ENCODE data around the gene CGB3.
"Not testable (repeated sequence)": the region's sequence is repeated elsewhere in the genome, so short reads cannot be mapped to it uniquely, and the experiment has no call there.

The CGB3 gene

DNA sequence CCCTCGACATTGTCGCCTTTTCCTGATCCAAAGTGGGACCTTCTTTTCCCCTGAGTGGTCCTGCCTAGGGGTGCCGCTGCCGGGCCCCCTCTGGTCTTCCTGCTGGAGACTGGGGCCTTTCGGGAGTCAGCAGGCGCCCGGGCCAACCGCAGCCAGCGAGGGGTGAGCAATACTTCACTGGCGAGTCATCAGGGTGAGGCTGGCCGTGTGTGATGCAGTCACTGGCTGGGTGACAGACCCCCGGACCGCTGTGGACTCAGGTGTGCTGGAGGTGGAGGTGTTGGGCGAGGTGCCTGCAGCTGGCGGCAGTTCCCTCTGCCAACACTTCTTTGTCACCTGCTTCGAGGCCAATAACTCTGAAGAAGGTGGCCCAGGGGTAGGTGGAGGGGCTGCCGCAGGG, 18.0 kb upstream of the CGB3 start:
- no peak for DNase-seq

DNA sequence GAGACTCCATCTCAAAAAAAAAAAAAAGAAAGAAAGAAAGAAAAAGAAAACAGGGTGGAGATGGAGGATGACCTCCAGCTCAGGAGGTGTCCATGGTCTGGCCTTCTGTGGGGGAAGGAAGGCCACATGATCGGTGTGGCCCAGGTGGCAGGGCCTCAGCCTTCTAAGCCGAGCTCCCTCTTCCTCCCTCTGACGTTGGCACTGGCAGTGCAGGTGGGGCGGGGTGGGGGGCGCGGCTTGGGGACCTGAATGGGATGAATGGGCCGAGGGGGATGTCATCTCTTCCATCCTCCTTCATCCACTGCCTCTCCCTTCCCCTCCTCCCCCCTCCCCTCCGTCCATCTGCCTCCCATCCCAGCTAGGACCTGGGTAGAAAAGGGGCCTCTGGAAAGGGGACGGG, 15.6 kb upstream of the CGB3 start:
- not testable (repeated sequence) for DNase-seq

DNA sequence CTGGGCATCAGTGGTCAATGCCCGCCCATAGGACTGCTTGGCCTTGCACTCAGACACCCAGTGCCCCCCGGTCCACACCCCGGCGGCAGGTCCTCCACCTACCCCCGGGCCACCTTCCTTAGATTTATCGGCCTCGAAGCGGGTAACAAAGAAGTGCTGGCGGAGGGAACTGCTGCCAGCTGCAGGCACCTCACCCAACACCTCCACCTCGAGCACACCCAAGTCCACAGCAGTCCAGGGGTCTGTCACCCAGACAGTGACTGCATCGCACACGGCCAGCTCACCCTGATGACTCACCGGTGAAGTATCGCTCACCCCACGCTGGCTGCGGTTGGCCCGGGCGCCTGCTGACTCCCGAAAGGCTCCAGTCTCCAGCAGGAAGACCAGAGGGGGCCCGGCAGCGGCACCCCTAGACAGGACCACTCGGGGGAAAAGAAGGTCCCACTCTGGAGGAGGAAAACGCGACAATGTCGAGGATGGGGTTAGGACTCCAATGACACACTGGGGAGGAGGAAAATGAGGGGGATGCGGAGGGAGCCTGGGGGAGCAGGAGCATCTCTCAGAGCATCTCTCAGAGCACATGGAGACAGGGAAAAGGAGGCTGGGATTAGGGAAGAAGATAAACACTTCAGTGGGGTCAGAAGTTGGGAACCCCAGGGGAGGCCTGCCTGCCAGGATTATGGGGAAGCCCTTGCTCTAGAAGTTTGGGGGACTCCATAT, 14.6 kb upstream of the CGB3 start:
- DNase-seq, result not testable (repeated sequence)

DNA sequence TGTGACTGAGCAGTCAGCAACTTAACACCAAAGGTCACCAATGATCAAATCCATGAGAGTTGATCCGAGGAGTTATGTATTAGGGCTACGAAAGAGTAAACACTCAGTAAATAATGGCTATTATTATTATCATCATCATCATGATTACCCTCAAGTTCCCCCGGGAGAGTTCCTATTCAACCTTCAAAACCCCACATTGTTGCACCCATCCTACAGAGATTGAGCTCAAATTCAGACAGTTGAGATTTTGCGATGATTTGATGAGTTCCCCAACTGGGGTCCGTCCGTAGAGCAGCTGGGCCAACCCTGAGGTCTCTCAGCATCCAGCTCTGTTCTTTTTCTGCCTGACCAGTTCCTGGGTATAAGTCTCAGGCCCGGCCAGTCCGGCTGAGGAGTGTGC, 14.0 kb upstream of the CGB3 start:
- DNase-seq, result not testable (repeated sequence)

DNA sequence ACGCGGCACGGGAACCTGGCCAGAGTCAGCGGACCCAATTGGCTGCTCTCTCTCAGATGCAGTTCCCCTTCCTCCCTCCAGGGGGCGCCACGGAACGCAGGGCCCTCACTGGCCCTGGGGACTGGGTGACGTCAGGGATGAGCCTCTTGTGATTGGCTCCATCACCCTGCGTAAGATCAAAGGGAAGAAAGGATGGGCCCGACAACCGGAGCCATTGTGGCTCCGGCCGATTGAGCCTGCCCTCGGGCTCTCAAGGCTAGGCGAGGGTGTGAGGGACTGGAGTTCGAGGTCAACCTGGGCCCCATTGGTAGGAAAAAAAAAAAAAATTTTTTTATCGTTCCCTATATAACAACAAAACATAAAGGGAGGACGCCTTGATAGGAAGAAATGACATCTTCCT, 12.7 kb upstream of the CGB3 start, which contains the start of gene CGB1:
Gene CGB1, minus strand, starts transcription at position 81 of the 400 bp plus-strand sequence. CDS start 184 bp downstream, outside the sequence.
- not testable (repeated sequence) for DNase-seq

DNA sequence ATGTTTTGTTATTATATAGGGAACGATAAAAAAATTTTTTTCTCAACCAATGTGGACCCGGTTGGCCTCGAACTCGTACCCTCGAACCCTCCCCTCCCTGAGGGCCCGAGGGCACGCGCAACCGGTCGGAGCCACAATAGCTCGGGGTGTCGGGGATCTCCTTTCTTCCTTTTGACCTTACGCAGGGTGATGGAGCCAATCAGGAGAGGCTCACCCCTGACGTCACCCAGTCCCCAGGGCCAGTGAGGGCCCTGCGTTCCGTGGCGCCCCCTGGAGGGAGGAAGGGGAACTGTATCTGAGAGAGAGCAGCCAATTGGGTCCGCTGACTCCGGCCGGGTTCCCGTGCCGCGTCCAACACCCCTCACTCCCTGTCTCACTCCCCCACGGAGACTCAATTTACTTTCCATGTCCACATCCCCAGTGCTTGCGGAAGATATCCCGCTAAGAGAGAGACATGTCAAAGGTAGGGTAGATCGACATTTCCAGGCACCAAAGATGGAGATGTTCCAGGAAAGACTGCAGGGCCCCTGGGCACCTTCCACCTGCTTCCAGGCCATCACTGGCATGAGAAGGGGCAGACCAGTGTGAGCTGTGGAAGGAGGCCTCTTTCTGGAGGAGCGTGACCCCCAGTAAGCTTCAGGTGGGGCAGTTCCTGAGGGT, 7.6 kb upstream of the CGB3 start, which contains the start of gene CGB2:
Gene CGB2, plus strand, starts transcription at position 249 of the 660 bp plus-strand sequence. Its CDS starts 206 bp downstream, at position 455.
- not testable (repeated sequence) for DNase-seq

DNA sequence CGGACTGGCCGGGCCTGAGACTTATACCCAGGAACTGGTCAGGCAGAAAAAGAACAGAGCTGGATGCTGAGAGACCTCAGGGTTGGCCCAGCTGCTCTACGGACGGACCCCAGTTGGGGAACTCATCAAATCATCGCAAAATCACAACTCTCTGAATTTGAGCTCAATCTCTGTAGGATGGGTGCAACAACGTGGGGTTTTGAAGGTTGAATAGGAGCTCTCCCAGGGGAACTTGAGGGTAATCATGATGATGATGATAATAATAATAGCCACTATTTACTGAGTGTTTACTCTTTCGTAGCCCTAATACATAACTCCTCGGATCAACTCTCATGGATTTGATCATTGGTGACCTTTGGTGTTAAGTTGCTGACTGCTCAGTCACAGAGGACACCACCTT, 6.2 kb upstream of the CGB3 start:
- not testable (repeated sequence) for DNase-seq

DNA sequence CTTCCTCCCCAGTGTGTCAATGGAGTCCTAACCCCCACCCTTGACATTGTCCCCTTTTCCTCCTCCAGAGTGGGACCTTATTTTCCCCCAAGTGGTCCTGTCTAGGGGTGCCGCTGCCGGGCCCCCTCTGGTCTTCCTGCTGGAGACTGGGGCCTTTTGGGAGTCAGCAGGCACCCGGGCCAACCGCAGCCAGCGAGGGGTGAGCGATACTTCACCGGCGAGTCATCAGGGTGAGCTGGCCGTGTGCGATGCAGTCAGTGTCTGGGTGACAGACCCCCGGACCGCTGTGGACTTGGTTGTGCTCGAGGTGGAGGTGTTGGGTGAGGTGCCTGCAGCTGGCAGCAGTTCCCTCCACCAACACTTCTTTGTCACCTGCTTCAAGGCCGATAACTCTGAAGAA, 5.6 kb upstream of the CGB3 start:
- not testable (repeated sequence) for DNase-seq

DNA sequence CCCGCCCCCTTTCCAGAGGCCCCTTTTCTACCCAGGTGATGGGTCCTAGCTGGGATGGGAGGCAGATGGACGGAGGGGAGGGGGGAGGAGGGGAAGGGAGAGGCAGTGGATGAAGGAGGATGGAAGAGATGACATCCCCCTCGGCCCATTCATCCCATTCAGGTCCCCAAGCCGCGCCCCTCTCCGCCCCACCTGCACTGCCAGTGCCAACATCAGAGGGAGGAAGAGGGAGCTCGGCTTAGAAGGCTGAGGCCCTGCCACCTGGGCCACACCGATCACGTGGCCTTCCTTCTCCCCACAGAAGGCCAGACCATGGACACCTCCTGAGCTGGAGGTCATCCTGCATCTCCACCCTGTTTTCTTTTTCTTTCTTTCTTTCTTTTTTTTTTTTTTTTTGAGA, 4.6 kb upstream of the CGB3 start:
- not testable (repeated sequence) for DNase-seq

DNA sequence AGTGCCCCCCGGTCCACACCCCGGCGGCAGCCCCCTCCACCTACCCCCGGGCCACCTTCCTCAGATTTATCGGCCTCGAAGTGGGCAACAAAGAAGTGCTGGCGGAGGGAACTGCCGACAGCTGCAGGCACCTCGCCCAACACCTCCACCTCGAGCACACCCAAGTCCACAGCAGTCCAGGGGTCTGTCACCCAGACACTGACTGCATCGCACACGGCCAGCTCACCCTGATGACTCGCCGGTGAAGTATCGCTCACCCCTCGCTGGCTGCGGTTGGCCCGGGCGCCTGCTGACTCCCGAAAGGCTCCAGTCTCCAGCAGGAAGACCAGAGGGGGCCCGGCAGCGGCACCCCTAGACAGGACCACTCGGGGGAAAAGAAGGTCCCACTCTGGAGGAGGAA, 1.5 kb upstream of the CGB3 start:
- DNase-seq, result not testable (repeated sequence)

DNA sequence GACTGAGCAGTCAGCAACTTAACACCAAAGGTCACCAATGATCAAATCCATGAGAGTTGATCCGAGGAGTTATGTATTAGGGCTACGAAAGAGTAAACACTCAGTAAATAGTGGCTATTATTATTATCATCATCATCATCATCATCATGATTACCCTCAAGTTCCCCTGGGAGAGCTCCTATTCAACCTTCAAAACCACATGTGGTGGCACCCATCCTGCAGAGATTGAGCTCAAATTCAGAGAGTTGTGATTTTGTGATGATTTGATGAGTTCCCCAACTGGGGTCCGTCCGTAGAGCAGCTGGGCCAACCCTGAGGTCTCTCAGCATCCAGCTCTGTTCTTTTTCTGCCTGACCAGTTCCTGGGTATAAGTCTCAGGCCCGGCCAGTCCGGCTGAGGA, 955 bp upstream of the CGB3 start:
- not testable (repeated sequence) for DNase-seq

DNA sequence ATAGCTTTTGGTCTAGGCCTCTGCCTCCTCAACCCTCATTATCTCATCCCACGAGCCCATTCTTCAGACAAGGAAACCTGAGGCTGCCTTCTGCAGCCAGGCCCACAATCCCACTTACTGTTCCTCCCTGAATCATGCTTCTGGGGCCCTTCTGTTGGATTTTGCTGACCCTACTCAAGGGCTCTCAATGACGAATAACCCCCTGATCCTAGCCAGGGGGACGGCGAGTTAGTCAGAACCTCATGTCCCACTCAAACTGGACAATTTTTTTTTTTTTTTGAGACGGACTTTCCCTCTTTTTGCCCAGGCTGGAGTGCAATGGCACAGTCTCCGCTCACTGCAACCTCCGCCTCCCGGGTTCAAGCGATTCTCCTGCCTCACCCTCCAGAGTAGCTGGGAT, 2.0 kb downstream of the CGB3 start:
- DNase-seq, result no peak

DNA sequence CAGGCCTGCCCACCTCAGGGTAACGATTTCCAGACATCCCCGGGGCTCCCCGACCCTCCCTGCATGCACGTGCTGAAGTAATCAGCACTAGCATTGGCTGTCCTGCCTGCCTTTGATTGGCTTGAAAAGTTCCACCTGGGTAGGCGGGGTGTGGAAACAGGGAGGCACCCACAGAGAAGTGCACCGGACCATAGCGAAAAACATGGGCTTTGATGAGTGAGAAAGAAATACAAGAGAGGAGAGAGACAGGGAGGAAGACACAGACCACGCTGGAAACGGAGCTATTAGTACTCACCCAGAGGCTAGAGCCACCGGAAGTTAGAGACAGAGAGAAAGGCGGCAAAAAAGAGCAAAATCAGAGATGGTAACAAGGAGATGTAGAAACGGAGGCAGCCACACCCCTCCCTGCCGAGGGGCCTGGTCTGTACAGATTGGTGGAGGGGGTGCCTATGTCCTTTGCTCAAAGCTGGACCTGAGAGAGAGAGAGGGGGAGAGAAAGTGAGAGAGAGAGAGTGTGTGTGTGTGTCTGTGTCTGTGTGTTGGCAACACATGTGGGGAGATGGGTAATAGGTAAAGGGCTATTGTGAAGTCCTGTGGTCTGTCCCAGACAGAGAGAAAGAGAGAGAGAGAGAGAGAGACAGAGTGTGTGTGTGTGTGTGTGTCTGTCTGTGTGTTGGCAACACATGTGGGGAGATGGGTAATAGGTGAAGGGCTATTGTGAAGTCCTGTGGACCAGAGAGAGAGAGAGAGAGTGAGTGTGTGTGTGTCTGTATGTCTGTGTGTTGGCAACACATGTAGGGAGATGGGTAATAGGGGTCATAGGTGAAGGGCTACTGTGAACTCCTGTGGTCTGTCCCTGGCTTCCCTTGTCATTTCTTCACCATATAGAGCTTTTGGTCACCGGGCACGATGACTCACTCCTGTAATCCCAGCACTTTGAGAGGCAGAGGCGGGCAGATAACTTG, 2.9 kb downstream of the CGB3 start:
- DNase-seq, result no peak

DNA sequence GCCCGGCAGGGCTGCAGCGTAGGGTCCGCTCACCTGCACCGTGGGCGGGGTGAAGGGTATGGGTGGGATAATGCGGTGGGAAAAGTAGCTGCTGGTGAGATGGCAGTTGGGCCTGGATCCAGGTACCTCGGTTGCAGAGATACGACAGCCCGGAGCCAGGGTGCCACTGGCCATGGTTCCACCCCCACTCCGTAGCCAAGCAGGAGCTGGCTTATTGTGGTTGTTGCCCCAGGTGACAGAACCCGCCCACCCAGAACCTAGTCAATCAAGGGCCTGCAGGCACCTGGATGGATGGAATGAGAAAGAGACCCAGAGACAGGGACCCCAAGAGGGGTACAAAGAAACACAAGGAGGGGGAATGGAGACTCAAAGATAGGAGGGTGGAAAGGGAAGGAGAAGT, 3.8 kb downstream of the CGB3 start:
- no peak for DNase-seq

DNA sequence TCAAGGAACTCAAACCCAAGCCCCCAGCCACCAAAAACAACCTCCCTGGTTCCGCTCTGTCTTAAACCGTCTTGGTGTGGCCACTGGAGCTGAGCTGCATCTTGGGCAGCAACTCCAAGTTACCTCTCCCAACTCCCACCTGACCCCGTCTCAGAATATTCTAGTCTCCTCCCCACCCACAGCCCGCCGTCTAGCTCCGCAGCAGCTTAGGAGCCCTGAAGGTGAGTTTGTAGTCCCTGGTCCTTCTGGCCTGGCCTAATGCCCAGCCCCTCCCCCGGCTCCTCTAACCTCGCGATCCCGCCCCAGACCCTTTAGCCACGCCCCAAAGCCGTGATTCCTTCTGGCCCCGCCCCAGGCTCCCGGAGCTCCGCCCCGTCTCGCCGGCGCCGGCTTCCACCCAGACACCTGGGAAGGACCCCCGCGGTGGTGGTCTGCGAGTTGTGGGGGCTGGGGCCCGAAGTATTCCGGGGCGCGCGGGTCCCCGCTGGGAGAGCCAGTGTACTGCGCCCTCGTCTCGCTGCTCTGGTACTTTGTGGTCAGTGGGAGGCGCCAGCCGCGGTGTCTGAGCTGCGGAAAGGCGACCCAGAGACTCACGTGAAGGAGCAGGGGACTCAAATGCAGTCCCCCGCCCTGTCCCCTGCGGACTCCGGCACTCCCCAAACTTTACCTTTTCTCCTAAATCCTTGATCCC, 4.7 kb downstream of the CGB3 start:
- no peak for DNase-seq

DNA sequence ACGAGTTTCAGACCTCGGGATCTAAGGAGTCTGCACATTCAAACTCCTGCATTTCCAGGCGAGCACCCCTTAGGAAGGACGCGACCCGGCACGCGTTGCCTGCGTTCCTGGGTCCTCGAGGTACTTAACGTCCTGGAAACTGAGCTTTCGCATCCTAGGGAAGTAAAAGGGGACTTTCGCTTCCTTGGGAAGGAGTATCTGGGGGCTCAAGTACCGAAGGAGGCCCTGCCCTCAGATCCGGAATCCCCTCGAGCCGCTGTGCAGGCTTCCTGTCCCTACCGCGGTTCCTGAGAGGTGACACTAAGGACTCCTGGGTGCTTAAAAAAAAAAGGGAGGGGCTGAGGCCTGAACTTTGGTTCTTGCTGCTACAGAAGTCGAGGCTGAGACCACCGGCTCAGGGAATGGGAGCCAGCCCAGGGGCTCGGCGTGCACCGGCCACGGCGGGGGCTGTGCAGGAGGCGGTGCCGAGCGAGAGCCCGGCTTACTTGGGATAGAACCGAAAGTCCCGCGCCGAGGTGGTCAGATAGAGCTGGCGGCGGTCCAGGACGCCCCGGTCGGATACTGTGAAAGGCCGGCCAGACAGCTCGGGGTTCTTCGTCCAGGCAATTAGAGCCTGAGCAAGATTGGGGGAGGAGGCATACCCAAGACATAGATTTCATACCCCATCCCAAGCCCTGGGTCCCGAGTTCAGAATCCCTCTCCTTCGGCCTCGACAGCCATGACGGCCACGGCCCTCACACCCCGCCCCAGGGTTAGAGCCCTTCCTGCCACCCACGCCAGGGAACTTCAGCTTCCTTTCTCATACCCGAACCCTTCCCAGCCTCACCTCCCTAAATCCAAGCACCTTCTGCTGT, 5.5 kb downstream of the CGB3 start:
- not testable (repeated sequence) for DNase-seq

DNA sequence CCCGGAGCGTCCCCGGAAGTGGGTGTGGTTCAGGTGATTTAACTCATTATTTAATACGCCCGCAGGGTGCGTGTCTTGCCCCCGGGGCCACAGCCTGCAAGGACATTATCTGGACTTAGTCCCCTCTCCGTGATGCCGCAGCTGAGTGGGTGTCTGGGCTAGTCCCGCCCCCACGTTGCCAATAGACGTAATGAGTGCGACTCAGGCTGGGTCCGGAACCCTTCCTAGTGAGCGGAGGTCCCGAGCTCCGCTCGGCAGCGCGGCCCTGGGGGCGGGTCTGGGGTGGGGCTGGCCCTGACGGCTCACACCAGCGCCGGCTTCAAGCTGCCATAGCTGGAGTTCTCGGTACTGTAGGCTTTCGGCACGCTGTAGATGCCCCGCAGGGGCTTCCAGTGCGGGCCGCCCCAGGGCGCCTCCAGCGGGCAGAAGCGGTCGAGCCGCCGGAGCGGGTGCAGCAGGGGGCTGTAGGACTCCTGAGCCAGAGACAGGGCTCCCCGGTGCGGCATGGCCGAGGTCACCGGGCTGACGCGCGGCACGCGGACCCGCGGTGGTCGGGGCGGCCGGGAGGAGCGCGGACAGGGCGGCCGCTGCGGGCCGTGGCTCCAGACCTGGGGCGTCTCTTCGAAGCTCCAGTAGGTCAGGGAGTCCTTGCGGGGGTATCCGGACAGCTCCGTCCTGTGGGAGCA, 6.3 kb downstream of the CGB3 start:
- no peak for DNase-seq

DNA sequence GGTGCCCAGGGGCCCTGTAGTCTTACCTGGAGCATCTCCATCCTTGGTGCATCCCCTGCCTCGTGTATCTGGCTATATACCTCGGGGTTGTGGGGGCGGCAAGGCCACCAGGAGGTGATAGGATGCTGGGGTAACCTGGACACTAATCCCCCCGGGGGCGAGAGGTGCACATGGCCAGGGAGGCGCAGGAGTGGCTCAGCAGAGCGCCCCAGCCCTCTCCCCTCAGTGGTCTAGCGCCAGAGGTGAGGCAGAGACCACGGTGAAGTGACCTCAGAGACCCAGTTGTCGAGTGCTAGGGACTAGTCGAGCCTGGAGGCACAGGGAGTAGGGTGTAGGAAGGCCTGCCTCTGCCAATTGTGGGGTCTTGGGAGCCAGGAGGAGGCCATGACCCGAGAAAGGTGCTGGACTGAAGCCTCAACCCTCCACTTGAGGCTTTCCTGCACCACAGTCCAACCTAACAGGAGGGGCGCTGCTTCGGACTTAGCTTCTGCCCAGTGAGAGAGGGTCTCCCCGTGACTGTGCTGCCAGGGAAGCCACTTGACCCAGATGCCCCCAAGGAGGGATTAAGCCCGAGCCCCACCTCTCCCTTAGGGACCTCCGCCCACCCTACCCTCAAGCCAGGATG, 7.0 kb downstream of the CGB3 start, which contains the start of gene LHB:
Gene LHB, minus strand, starts transcription at position 51 of the 625 bp plus-strand sequence. Its CDS starts 10 bp downstream, at position 41.
- no peak for DNase-seq

DNA sequence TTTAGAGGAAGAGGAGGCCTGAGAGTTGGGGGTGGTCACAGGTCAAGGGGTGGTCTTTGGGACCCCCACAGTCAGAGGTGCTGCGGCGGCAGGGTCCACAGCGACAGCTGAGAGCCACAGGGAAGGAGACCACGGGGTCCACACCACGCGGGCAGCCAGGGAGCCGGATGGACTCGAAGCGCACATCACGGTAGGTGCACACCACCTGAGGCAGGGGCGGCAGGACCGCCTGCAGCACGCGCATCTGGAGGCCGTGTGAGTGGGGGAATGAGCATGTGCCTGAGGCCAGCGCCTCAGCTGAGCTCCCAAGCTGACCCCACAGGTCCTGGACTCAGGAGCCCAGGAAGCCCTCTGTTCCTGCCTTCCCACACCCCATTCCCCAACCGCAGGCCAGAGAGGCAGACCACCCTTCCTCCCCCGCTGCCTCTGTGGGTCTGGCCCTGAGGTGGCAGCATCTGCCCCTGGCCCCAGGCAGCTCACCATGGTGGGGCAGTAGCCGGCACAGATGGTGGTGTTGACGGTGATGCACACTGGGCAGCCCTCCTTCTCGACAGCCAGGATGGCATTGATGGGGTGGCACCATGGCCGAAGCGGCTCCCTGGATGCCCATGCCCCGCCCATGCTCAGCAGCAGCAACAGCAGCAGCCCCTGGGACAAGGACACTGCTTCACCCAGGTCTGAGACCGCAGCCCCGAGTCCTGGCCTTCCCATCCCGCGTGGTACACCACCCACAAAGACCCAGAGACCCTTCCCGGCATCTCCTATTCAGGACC, 7.9 kb downstream of the CGB3 start:
- no peak for DNase-seq

DNA sequence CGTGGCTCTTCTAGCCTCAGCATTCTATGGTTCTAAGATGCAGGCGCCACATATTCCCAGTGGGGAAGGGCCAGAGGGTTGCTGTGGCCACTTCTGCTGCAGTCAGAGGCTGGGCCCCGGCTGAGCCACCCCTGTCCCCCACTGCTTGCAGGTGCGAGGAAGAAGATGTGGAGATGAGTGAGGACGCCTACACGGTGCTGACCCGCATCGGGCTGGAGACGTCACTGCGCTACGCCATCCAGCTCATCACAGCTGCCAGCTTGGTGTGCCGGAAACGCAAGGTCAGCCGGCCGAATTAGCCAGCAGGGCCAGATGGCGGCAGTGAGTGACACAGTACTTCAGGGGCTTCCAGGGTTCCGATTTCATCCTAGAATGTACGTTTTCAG, 9.3 kb downstream of the CGB3 start:
- no peak for DNase-seq

All from NCI-H526 treated with DMSO at 0.1 percent for 48 hours (cell line).